ENCODE results near the gene LTF. TPM values are rescaled to one million over a fixed set of nuclear protein-coding genes. Genes with fewer than 3 reads are reported as not detected.

LTF gene
- total and polyA plus RNA-seq, 2 of the 13 experiments (the other 11 are each of a cell fraction or from before 2014, with no cell fraction given): not detected

- ATAC-seq (no peak), FAIRE-seq (no peak), DNase-seq (ENCODE audit: low spot score) (no peak)
- Histone ChIP-seq H3K36me3 (replicated peaks in 1 of 2; ENCODE audit: control insufficient read depth in 1 of 2, insufficient read depth in 2 of 2, low read length in 2 of 2) (no peaks in the 10 kb centered on the region), H4K20me1 (ENCODE audit: insufficient read depth, low read length) (no peaks in the 10 kb centered on the region), H3K27ac (ENCODE audit: extremely low read length, insufficient read depth, low read length) (no peak overlapping the region), H3K4me3 (replicated peaks in 1 of 3; ENCODE audit: insufficient read depth in 1 of 3, low read depth in 2 of 3, low read length in 3 of 3) (no peak overlapping the region), H2AFZ (ENCODE audit: low read length) (no peak overlapping the region), H3K4me2 (ENCODE audit: low read depth, low read length) (no peak overlapping the region), H3K9me3 (ENCODE audit: low read length) (no peaks in the 10 kb centered on the region), H3K9ac (ENCODE audit: insufficient read depth, low read depth, low read length) (no peak overlapping the region), H3K4me1 (ENCODE audit: insufficient read depth, low read length) (peaks cover 12% of the 10 kb centered on the region), H3K27me3 (ENCODE audit: control insufficient read depth in 1 of 2, insufficient read depth in 2 of 2, low read length in 2 of 2) (no peaks in the 10 kb centered on the region; a peak in 1 of 5 replicates), H3K79me2 (ENCODE audit: insufficient read depth, low read length) (no peaks in the 10 kb centered on the region)
- intact Hi-C loops (cut with micrococcal nuclease; ENCODE audit: unreplicated experiment): no loop called here
- CTCF ChIA-PET (ENCODE audit: low intra/inter-chr PET ratio, low total read pairs): no interaction called here
- BruUV-seq (replicated peaks): no TSS peak
- POLR2A ChIA-PET: interaction anchor here (2.3 kb wide), 1 partner anchor 68 kb away, joined by 8 read pairs; no protein-coding TSS in a partner anchor
- TF ChIP-seq ELK4 (CRISPR knock-in tag; IDR thresholded peaks at IDR 0.05; ENCODE audit: borderline replicate concordance) (no peak), RBAK (CRISPR knock-in tag; IDR thresholded peaks at IDR 0.05) (no peak), ZNF546 (CRISPR knock-in tag; conservative IDR thresholded peaks at IDR 0.05) (no peak), ZNF652 (CRISPR knock-in tag; IDR thresholded peaks at IDR 0.05; ENCODE audit: borderline replicate concordance, low read depth) (no peak), ZNF225 (CRISPR knock-in tag; IDR thresholded peaks at IDR 0.05) (no peak), ZNF326 (CRISPR knock-in tag; IDR thresholded peaks at IDR 0.05; ENCODE audit: borderline replicate concordance) (no peak), TBP (CRISPR knock-in tag; IDR thresholded peaks at IDR 0.05) (no peak), ZBTB39 (CRISPR knock-in tag; IDR thresholded peaks at IDR 0.05) (no peak), ZNF296 (CRISPR knock-in tag; conservative IDR thresholded peaks at IDR 0.05) (no peak)
- WGBS (ENCODE audit: low lambda C conversion rate): 45% methylated on average over 1 of the region's 1 CpG
- in situ Hi-C loops (cut with HindIII; ENCODE audit: extremely low pct_ligation_motif_present, low pct_unique_long_range_greater_than_20kb): loop anchor here (5.0 to 10.0 kb wide), 2 partner anchors 67 to 175 kb away; no protein-coding TSS in a partner anchor
Observed at GRCh38 chr3:46489875-46490274, 25.2 kb upstream of the LTF start.

Measured in HepG2 (cell line).